Naive thymus-derived CD4-positive, alpha-beta T cell (primary cell): ENCODE measurements around the gene ZNF594. TPM values are rescaled to one million over a fixed set of nuclear protein-coding genes. Genes with fewer than 3 reads are reported as not detected.
"Not testable (repeated sequence)": the region's sequence is repeated elsewhere in the genome, so short reads cannot be mapped to it uniquely, and the experiment has no call there.

Experiments
- ATAC-seq: fragments of 150-1000 bp; cut with Tn5 transposase; 2 replicates; pipeline ENCODE4 v1.10.0; 2021; ENCODE audit warnings: mild to moderate bottlenecking, moderate library complexity
- CTCF ChIA-PET: fragments of 350-600 bp; sonication (Branson Sonifier 250); formaldehyde crosslinking; loops from one replicate; lab custom pipeline; 2021; ENCODE audit warnings: antibody characterized with exemption; lab: Charles Lee
- POLR2A ChIA-PET: fragments of 350-600 bp; sonication (Branson Sonifier 250); formaldehyde crosslinking; loops from one replicate; lab custom pipeline; 2021; ENCODE audit warnings: antibody characterized with exemption, inconsistent platforms; lab: Charles Lee
- DNase-seq, 9 donors: peaks; one replicate each; pipeline versions ENCODE4 v3.0.0 to v3.0.0-alpha.2; 2020 to 2022; ENCODE audit warnings: mixed read lengths in 1 of 9
- H3K27ac ChIP-seq: one replicate; pipeline ENCODE4 v1.7.0; 2013; ENCODE audit warnings: mild to moderate bottlenecking, low read depth, low read length, moderate library complexity
- H3K27me3 ChIP-seq, 2 donors: one replicate each; pipeline ENCODE4 v1.7.0; 2013; ENCODE audit warnings: low read length in 2 of 2, mild to moderate bottlenecking in 2 of 2, moderate library complexity in 2 of 2; ENCODE audit not compliant: control insufficient read depth in 2 of 2, insufficient read depth in 2 of 2
- H3K36me3 ChIP-seq, 3 experiments: 1 replicate in 2 of 3; 2 replicates in 1 of 3; pipeline ENCODE4 v1.7.0; 2013; ENCODE audit warnings: low read length in 3 of 3, mild to moderate bottlenecking in 3 of 3, moderate library complexity in 1 of 3; ENCODE audit not compliant: insufficient read depth in 3 of 3, control insufficient read depth in 2 of 3
- H3K4me1 ChIP-seq, 2 donors: one replicate each; pipeline ENCODE4 v1.7.0; 2013; ENCODE audit warnings: low read length in 2 of 2, mild to moderate bottlenecking in 2 of 2, moderate library complexity in 1 of 2; ENCODE audit not compliant: control insufficient read depth in 2 of 2, insufficient read depth in 2 of 2
- H3K4me3 ChIP-seq: 2 replicates; pipeline ENCODE4 v1.7.0; 2013; ENCODE audit warnings: mild to moderate bottlenecking, low read length
- H3K9me3 ChIP-seq, 3 experiments: 1 replicate in 2 of 3; 2 replicates in 1 of 3; pipeline ENCODE4 v1.7.0; 2013; ENCODE audit warnings: low read length in 3 of 3; ENCODE audit not compliant: control insufficient read depth in 2 of 3
- H3K27ac Mint-ChIP-seq, 9 donors: one replicate each; pipeline ENCODE4 v1.8.0; 2020 to 2022; ENCODE audit warnings: mixed read lengths in 9 of 9, mild to moderate bottlenecking in 8 of 9, moderate library complexity in 5 of 9, inconsistent platforms in 2 of 9
- H3K27me3 Mint-ChIP-seq, 5 donors: one replicate each; pipeline ENCODE4 v1.8.0; 2021 to 2022; ENCODE audit warnings: mixed read lengths in 5 of 5, mild to moderate bottlenecking in 1 of 5
- H3K36me3 Mint-ChIP-seq, 5 donors: one replicate each; pipeline ENCODE4 v1.8.0; 2020 to 2022; ENCODE audit warnings: mixed read lengths in 5 of 5, mild to moderate bottlenecking in 3 of 5, inconsistent platforms in 1 of 5
- H3K4me1 Mint-ChIP-seq, 7 donors: one replicate each; pipeline ENCODE4 v1.8.0; 2020 to 2022; ENCODE audit warnings: mixed read lengths in 7 of 7, mild to moderate bottlenecking in 3 of 7, inconsistent platforms in 1 of 7
- H3K4me3 Mint-ChIP-seq, 10 donors: one replicate each; pipeline ENCODE4 v1.8.0; 2020 to 2022; ENCODE audit warnings: mild to moderate bottlenecking in 10 of 10, mixed read lengths in 10 of 10, moderate library complexity in 6 of 10, inconsistent platforms in 2 of 10
- H3K9me3 Mint-ChIP-seq, 11 donors: one replicate each; pipeline ENCODE4 v1.8.0; 2020 to 2022; ENCODE audit warnings: mixed read lengths in 11 of 11, mild to moderate bottlenecking in 4 of 11, inconsistent platforms in 1 of 11, moderate library complexity in 1 of 11
- intact Hi-C, 2 donors: fragments of 100-400 bp; cut with micrococcal nuclease; formaldehyde crosslinking; loops; one replicate each; pipeline ENCODE4 v1.15.1; 2023
- polyA plus RNA-seq, 2 donors: library from polyadenylated mRNA; unstranded; fragments of 300-500 nt; fragmentation: Illumina TruSeq; gene quantifications; one replicate each; pipeline ENCODE4 v1.2.3, GENCODE V29; 2021
- total RNA-seq, 6 experiments: library from RNA in 5 of 6; stranded (reverse) in 5 of 6; gene quantifications; 1 replicate in 5 of 6; 2 replicates in 1 of 6; pipeline ENCODE4 v1.2.3 and lab custom pipeline; 2021 to 2026

Gene ZNF594
- total and polyA plus RNA-seq, 7 experiments from 2014 or later: 2.6 to 35.7 (median 6.0) TPM

GRCh38 chr17:5234645-5235576 lies 43.2 kb upstream of the ZNF594 start, which contains the start of gene SCIMP:
Gene SCIMP (minus strand): TSS chr17:5234860. CDS start chr17:5234755, 105 bp downstream.
- POLR2A ChIA-PET: interaction anchor here (0.5 to 0.6 kb wide), 2 partner anchors 31 to 103 kb away, joined by 3 read pairs; no protein-coding TSS in a partner anchor
- Histone ChIP-seq H3K4me3 (no peak within 1 kb of the TSS), H3K9me3 (no peaks in the 10 kb centered on the region), H3K4me1 (peaks cover 4 to 28% of the 10 kb centered on the region in 2 donors), H3K36me3 (no peaks in the 10 kb centered on the region), H3K27me3 (no peaks in the 10 kb centered on the region), H3K27ac (no peak within 1 kb of the TSS)
- Mint-ChIP-seq H3K9me3 (peaks cover 0 to 6% (median 2%) of the 10 kb centered on the region in 11 donors), H3K4me1 (peaks cover 4 to 32% (median 18%) of the 10 kb centered on the region in 7 donors), H3K36me3 (peaks cover 0 to 23% (median 8%) of the 10 kb centered on the region in 5 donors), H3K4me3 (peak within 1 kb of the TSS in 1 of 10 donors; percentile 21), H3K27me3 (no peaks in the 10 kb centered on the region), H3K27ac (peak within 1 kb of the TSS in 5 of 9 donors; percentile 30 to 43 (median 38))
- intact Hi-C loops: no loop called here
- no peak for DNase-seq
- CTCF ChIA-PET: interaction anchor here (0.5 kb wide), 1 partner anchor 14 kb away, joined by 5 read pairs; no protein-coding TSS in a partner anchor
- ATAC-seq: peak; percentile 72

GRCh38 chr17:5233492-5233891 lies 41.8 kb upstream of the ZNF594 start:
- H3K36me3 Mint-ChIP-seq: peaks cover 0 to 31% (median 13%) of the 10 kb centered on the region in 5 donors
- H3K27ac ChIP-seq, DNase-seq, H3K4me3 Mint-ChIP-seq, H3K9me3 ChIP-seq, ATAC-seq, H3K4me3 ChIP-seq, H3K9me3 Mint-ChIP-seq, CTCF ChIA-PET, H3K27me3 Mint-ChIP-seq, POLR2A ChIA-PET, intact Hi-C loops, H3K27me3 ChIP-seq, H3K36me3 ChIP-seq: not testable (repeated sequence)
- peaks cover 4 to 40% (median 23%) of the 10 kb centered on the region in 7 donors for H3K4me1 Mint-ChIP-seq
- peak overlapping the region in 1 of 9 donors; percentile 17 for H3K27ac Mint-ChIP-seq
- peaks cover 4 to 26% of the 10 kb centered on the region in 2 donors for H3K4me1 ChIP-seq

- ChIA-PET POLR2A (interaction anchor here (1.0 to 1.8 kb wide), 5 partner anchors 10 to 56 kb away, joined by 3 to 9 read pairs (median 4); partner anchors contain the start of gene ZNF594), CTCF (interaction anchor here (0.8 to 1.2 kb wide), 2 partner anchors 10 to 15 kb away, joined by 4 to 5 read pairs; no protein-coding TSS in a partner anchor)
- intact Hi-C loops: loop anchor here in 1 of 2 donors (2.0 kb wide), 1 partner anchor 16 kb away; no protein-coding TSS in a partner anchor
- peaks cover 11 to 45% of the 10 kb centered on the region in 2 donors for H3K4me1 ChIP-seq
- peaks cover 5 to 50% (median 32%) of the 10 kb centered on the region in 7 donors for H3K4me1 Mint-ChIP-seq
- ATAC-seq (peak; percentile 74), DNase-seq (peak in 2 of 9 donors; percentile 22 to 27)
- H3K27ac ChIP-seq: no peak overlapping the region
- H3K9me3 ChIP-seq: no peaks in the 10 kb centered on the region
- peak overlapping the region; percentile 33 for H3K4me3 ChIP-seq
- peak overlapping the region in 8 of 10 donors; percentile 38 to 64 (median 46) for H3K4me3 Mint-ChIP-seq
- peak overlapping the region in 8 of 9 donors; percentile 74 to 92 (median 79) for H3K27ac Mint-ChIP-seq
- peaks cover 0 to 6% (median 0%) of the 10 kb centered on the region in 3 experiments for H3K36me3 ChIP-seq
- peaks cover 0 to 51% (median 13%) of the 10 kb centered on the region in 5 donors for H3K36me3 Mint-ChIP-seq
- H3K27me3 ChIP-seq: no peaks in the 10 kb centered on the region
- no peaks in the 10 kb centered on the region for H3K27me3 Mint-ChIP-seq
- peaks cover 0 to 2% (median 0%) of the 10 kb centered on the region in 11 donors for H3K9me3 Mint-ChIP-seq
These were observed 35.5 kb upstream of the ZNF594 start for GRCh38 chr17:5226940-5227878.

- ChIA-PET POLR2A (interaction anchor here (0.6 to 1.6 kb wide), 3 partner anchors 11 to 56 kb away, joined by 4 to 5 read pairs (median 4); partner anchors contain the start of gene RABEP1), CTCF (interaction anchor here (0.6 kb wide), 1 partner anchor 1210 kb away, joined by 4 read pairs; no protein-coding TSS in a partner anchor)
- Mint-ChIP-seq H3K4me1 (peaks cover 5 to 58% (median 38%) of the 10 kb centered on the region in 7 donors), H3K4me3 (peak overlapping the region in 2 of 10 donors; percentile 5 to 59), H3K27ac (peak overlapping the region in 5 of 9 donors; percentile 6 to 81 (median 73)), H3K9me3 (peaks cover 0 to 2% (median 0%) of the 10 kb centered on the region in 11 donors), H3K36me3 (peaks cover 0 to 52% (median 17%) of the 10 kb centered on the region in 5 donors), H3K27me3 (no peaks in the 10 kb centered on the region)
- ATAC-seq (peak; percentile 28), DNase-seq (no peak)
- H3K9me3 ChIP-seq: no peaks in the 10 kb centered on the region
- no peak overlapping the region for H3K27ac ChIP-seq
- peaks cover 11 to 58% of the 10 kb centered on the region in 2 donors for H3K4me1 ChIP-seq
- intact Hi-C loops: loop anchor here in 1 of 2 donors (2.0 kb wide), 1 partner anchor 17 kb away; no protein-coding TSS in a partner anchor
- no peak overlapping the region for H3K4me3 ChIP-seq
- H3K27me3 ChIP-seq: no peaks in the 10 kb centered on the region
- peaks cover 0 to 6% (median 0%) of the 10 kb centered on the region in 3 experiments for H3K36me3 ChIP-seq
These were observed 34.2 kb upstream of the ZNF594 start for GRCh38 chr17:5225668-5226457.

- CTCF ChIA-PET, H3K4me3 Mint-ChIP-seq, H3K27me3 Mint-ChIP-seq, intact Hi-C loops, H3K27ac ChIP-seq, H3K36me3 ChIP-seq, H3K9me3 Mint-ChIP-seq, DNase-seq, H3K4me3 ChIP-seq, H3K9me3 ChIP-seq, ATAC-seq, H3K27me3 ChIP-seq, POLR2A ChIA-PET: not testable (repeated sequence)
- peaks cover 0 to 38% (median 30%) of the 10 kb centered on the region in 7 donors for H3K4me1 Mint-ChIP-seq
- peak overlapping the region in 4 of 9 donors; percentile 2 to 89 (median 45) for H3K27ac Mint-ChIP-seq
- H3K36me3 Mint-ChIP-seq: peaks cover 0 to 36% (median 12%) of the 10 kb centered on the region in 5 donors
- peaks cover 2 to 33% of the 10 kb centered on the region in 2 donors for H3K4me1 ChIP-seq
These were observed 30.2 kb upstream of the ZNF594 start for GRCh38 chr17:5221912-5222311.
